Ishikawa (cell line): Measurements from ENCODE around the gene GET4.

Experiments used
- CEBPB ChIP-seq: IDR thresholded peaks from 2 replicates; pipeline ENCODE4 v1.6.1; 2012
- CREB1 ChIP-seq: IDR thresholded peaks from 2 replicates; pipeline ENCODE4 v1.6.1; 2012; ENCODE audit warnings: low read depth
- EGR1 ChIP-seq: IDR thresholded peaks from 2 replicates; pipeline ENCODE4 v1.6.1; 2012
- EP300 ChIP-seq: IDR thresholded peaks from 2 replicates; pipeline ENCODE4 v1.6.1; 2012; ENCODE audit warnings: borderline replicate concordance
- FOXM1 ChIP-seq: IDR thresholded peaks from 2 replicates; pipeline ENCODE4 v1.6.1; 2012; ENCODE audit warnings: low read depth, borderline replicate concordance
- NFIC ChIP-seq: IDR thresholded peaks from 2 replicates; pipeline ENCODE4 v1.6.1; 2012
- RAD21 ChIP-seq: IDR thresholded peaks from 2 replicates; pipeline ENCODE4 v1.6.1; 2012; ENCODE audit warnings: low read depth
- REST ChIP-seq: IDR thresholded peaks from 2 replicates; pipeline ENCODE4 v1.6.1; 2012; ENCODE audit warnings: low read depth, mild to moderate bottlenecking
- TAF1 ChIP-seq: IDR thresholded peaks from 2 replicates; pipeline ENCODE4 v1.6.1; 2012; ENCODE audit warnings: low read depth, mild to moderate bottlenecking
- TCF12 ChIP-seq: IDR thresholded peaks from 2 replicates; pipeline ENCODE4 v1.6.1; 2012; ENCODE audit warnings: low read depth
- TEAD4 ChIP-seq: IDR thresholded peaks from 2 replicates; pipeline ENCODE4 v1.6.1; 2012
- USF1 ChIP-seq: IDR thresholded peaks from 2 replicates; pipeline ENCODE4 v1.6.1; 2012
- YY1 ChIP-seq: IDR thresholded peaks from 2 replicates; pipeline ENCODE4 v1.6.1; 2012; ENCODE audit warnings: low read depth
- ZBTB7A ChIP-seq: IDR thresholded peaks from 2 replicates; pipeline ENCODE4 v1.6.1; 2012; ENCODE audit warnings: low read depth
- TF ChIP-seq, protein P1 (sequence below): IDR thresholded peaks from 2 replicates; pipeline ENCODE4 v1.6.1; 2012

Gene GET4

GRCh38 chr7:915291-916218, 39.2 kb downstream of the GET4 start:
- TF ChIP-seq EGR1 (no peak), CEBPB (no peak), TEAD4 (no peak), TCF12 (no peak), FOXM1 (no peak), YY1 (no peak), REST (no peak), EP300 (no peak), CREB1 (no peak), USF1 (no peak), NFIC (no peak), TAF1 (no peak), ZBTB7A (no peak), RAD21 (no peak)
- TF ChIP-seq, protein P1, sequence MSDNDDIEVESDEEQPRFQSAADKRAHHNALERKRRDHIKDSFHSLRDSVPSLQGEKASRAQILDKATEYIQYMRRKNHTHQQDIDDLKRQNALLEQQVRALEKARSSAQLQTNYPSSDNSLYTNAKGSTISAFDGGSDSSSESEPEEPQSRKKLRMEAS: no peak

DNA sequence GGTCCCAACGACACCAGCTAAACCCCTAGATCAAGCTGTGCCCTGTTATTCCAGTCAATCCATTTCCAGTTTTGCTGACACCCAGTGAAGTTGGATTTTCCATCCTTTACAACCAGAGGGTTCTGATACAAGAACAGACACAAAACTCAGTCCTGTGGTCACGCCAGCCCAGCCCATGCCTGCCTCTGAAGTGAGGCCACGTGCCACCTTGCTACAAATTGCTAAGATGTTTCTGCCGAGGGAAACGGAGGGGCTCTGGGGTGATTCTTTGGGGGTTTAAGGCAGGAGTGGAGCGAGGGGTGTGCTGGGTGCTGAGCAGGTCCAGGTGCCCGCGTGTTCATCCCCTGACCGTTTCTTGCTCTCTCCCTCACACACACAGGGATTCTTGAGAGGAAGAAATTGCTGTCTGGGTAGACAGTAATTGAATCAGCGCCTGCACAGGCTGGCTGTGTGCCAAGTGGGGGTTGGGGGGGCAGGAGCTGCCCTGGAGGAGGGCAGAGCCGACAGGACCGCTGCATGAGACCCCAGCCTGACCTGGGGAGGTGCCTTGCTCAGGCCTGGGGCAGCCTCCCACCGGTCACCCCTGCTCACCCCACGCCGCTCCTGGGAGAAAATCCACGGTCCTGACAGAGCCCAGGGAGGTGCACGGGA, 40.1 kb downstream of the GET4 start:
- TF ChIP-seq TEAD4: no peak
- no peak for TF ChIP-seq RAD21
- no peak for TF ChIP-seq EGR1
- TF ChIP-seq REST: no peak
- TF ChIP-seq ZBTB7A: peak; percentile 47; the same call in 1 of the 2 replicates
- TF ChIP-seq TCF12: peak; percentile 24; the same call in 1 of the 2 replicates
- peak; percentile 96 for TF ChIP-seq NFIC
- no peak for TF ChIP-seq TAF1
- TF ChIP-seq, protein P1: peak; percentile 62
- TF ChIP-seq FOXM1: no peak

- no peak for TF ChIP-seq CREB1
- TF ChIP-seq TCF12: no peak
- TF ChIP-seq ZBTB7A: no peak
- no peak for TF ChIP-seq REST
Observed at GRCh38 chr7:917255-918117, 41.1 kb downstream of the GET4 start.

GRCh38 chr7:918118-918425, 41.7 kb downstream of the GET4 start:
- TF ChIP-seq NFIC (no peak), RAD21 (no peak), USF1 (no peak), YY1 (no peak)
